IPS-18a (cell line): ENCODE measurements around the gene GNAQ.
A peak's percentile ranks its signal among the peaks of the same experiment; 100 is the strongest.

Experiments used
- H3K27ac ChIP-seq: one replicate; pipeline ENCODE4 v1.5.1; 2013; ENCODE audit warnings: low read length
- H3K27me3 ChIP-seq: one replicate; pipeline ENCODE4 v1.6.1; 2013; ENCODE audit warnings: mild to moderate bottlenecking, low read length; ENCODE audit not compliant: control insufficient read depth, insufficient read depth
- H3K36me3 ChIP-seq: one replicate; pipeline ENCODE4 v1.6.1; 2013; ENCODE audit warnings: low read depth, low read length; ENCODE audit not compliant: control insufficient read depth
- H3K4me1 ChIP-seq: one replicate; pipeline ENCODE4 v1.6.1; 2013; ENCODE audit warnings: low read depth, low read length; ENCODE audit not compliant: control insufficient read depth
- H3K4me3 ChIP-seq: one replicate; pipeline ENCODE4 v1.5.1; 2013; ENCODE audit warnings: low read length
- H3K9ac ChIP-seq: one replicate; pipeline ENCODE4 v1.6.1; 2013; ENCODE audit warnings: mild to moderate bottlenecking, low read length, moderate library complexity
- H3K9me3 ChIP-seq: one replicate; pipeline ENCODE4 v1.6.1; 2013; ENCODE audit warnings: low read depth, low read length; ENCODE audit not compliant: control insufficient read depth

GNAQ gene

GRCh38 chr9:78030553-78031443, 813 bp downstream of the GNAQ start:
- Histone ChIP-seq H3K27me3 (no peaks in the 10 kb centered on the region), H3K4me1 (peaks cover 40% of the 10 kb centered on the region), H3K9ac (peak overlapping the region; percentile 55), H3K27ac (peak overlapping the region; percentile 40), H3K4me3 (peak overlapping the region; percentile 80), H3K9me3 (no peaks in the 10 kb centered on the region), H3K36me3 (no peaks in the 10 kb centered on the region)

- H3K9me3 ChIP-seq = no peaks in the 10 kb centered on the region
- H3K4me3 ChIP-seq = peak overlapping the region; percentile 80
- H3K4me1 ChIP-seq = peaks cover 46% of the 10 kb centered on the region
- H3K27me3 ChIP-seq = no peaks in the 10 kb centered on the region
- H3K9ac ChIP-seq = peak overlapping the region; percentile 55
- H3K27ac ChIP-seq = no peak overlapping the region
- no peaks in the 10 kb centered on the region for H3K36me3 ChIP-seq
These were observed 1.4 kb downstream of the GNAQ start for GRCh38 chr9:78030296-78030552.

- Histone ChIP-seq H3K9ac (peak overlapping the region; percentile 55), H3K4me1 (peaks cover 51% of the 10 kb centered on the region), H3K27me3 (no peaks in the 10 kb centered on the region), H3K4me3 (peak overlapping the region; percentile 80), H3K27ac (no peak overlapping the region), H3K36me3 (no peaks in the 10 kb centered on the region), H3K9me3 (no peaks in the 10 kb centered on the region)
These were observed 1.9 kb downstream of the GNAQ start for GRCh38 chr9:78029551-78030295.

GRCh38 chr9:78028926-78029325, 2.7 kb downstream of the GNAQ start:
- no peaks in the 10 kb centered on the region for H3K27me3 ChIP-seq
- H3K4me1 ChIP-seq = peaks cover 59% of the 10 kb centered on the region
- peak overlapping the region; percentile 80 for H3K4me3 ChIP-seq
- no peak overlapping the region for H3K27ac ChIP-seq
- peak overlapping the region; percentile 7 for H3K9ac ChIP-seq
- H3K36me3 ChIP-seq = no peaks in the 10 kb centered on the region
- no peaks in the 10 kb centered on the region for H3K9me3 ChIP-seq

- Histone ChIP-seq H3K4me1 (peaks cover 71% of the 10 kb centered on the region), H3K4me3 (no peak overlapping the region), H3K27me3 (no peaks in the 10 kb centered on the region), H3K36me3 (no peaks in the 10 kb centered on the region), H3K9ac (no peak overlapping the region), H3K27ac (no peak overlapping the region), H3K9me3 (no peaks in the 10 kb centered on the region)
These were observed 4.7 kb downstream of the GNAQ start for GRCh38 chr9:78026947-78027346.

GRCh38 chr9:78026416-78026815, 5.2 kb downstream of the GNAQ start:
- no peaks in the 10 kb centered on the region for H3K9me3 ChIP-seq
- no peak overlapping the region for H3K27ac ChIP-seq
- H3K4me1 ChIP-seq = peaks cover 76% of the 10 kb centered on the region
- no peaks in the 10 kb centered on the region for H3K27me3 ChIP-seq
- H3K9ac ChIP-seq = no peak overlapping the region
- H3K36me3 ChIP-seq = no peaks in the 10 kb centered on the region
- no peak overlapping the region for H3K4me3 ChIP-seq

- peaks cover 83% of the 10 kb centered on the region for H3K4me1 ChIP-seq
- no peaks in the 10 kb centered on the region for H3K36me3 ChIP-seq
- no peak overlapping the region for H3K27ac ChIP-seq
- H3K9ac ChIP-seq = no peak overlapping the region
- H3K4me3 ChIP-seq = no peak overlapping the region
- no peaks in the 10 kb centered on the region for H3K27me3 ChIP-seq
- no peaks in the 10 kb centered on the region for H3K9me3 ChIP-seq
These were observed 6.4 kb downstream of the GNAQ start for GRCh38 chr9:78025186-78025585.

GRCh38 chr9:78023003-78023741, 8.4 kb downstream of the GNAQ start:
- Histone ChIP-seq H3K27ac (peak overlapping the region; percentile 2), H3K9ac (peak overlapping the region; percentile 1)

GRCh38 chr9:78021697-78022096, 9.9 kb downstream of the GNAQ start:
- H3K36me3 ChIP-seq = no peaks in the 10 kb centered on the region
- H3K4me1 ChIP-seq = peaks cover 75% of the 10 kb centered on the region
- H3K27me3 ChIP-seq = no peaks in the 10 kb centered on the region
- peak overlapping the region; percentile 21 for H3K4me3 ChIP-seq
- H3K9ac ChIP-seq = no peak overlapping the region
- H3K27ac ChIP-seq = no peak overlapping the region
- no peaks in the 10 kb centered on the region for H3K9me3 ChIP-seq

More at GRCh38 chr9:78023003-78023741, 8.4 kb downstream of the GNAQ start:
- peaks cover 74% of the 10 kb centered on the region for H3K4me1 ChIP-seq
- H3K9me3 ChIP-seq = no peaks in the 10 kb centered on the region
- H3K4me3 ChIP-seq = peak overlapping the region; percentile 17
- no peaks in the 10 kb centered on the region for H3K36me3 ChIP-seq
- no peaks in the 10 kb centered on the region for H3K27me3 ChIP-seq

GRCh38 chr9:78017190-78017693, 14.4 kb downstream of the GNAQ start:
- H3K4me1 ChIP-seq = peaks cover 35% of the 10 kb centered on the region
- H3K36me3 ChIP-seq = no peaks in the 10 kb centered on the region
- H3K9ac ChIP-seq = no peak overlapping the region
- no peak overlapping the region for H3K4me3 ChIP-seq
- H3K9me3 ChIP-seq = no peaks in the 10 kb centered on the region
- H3K27ac ChIP-seq = no peak overlapping the region
- H3K27me3 ChIP-seq = no peaks in the 10 kb centered on the region

GRCh38 chr9:78015241-78015640, 16.4 kb downstream of the GNAQ start:
- Histone ChIP-seq H3K4me3 (no peak overlapping the region), H3K4me1 (peaks cover 36% of the 10 kb centered on the region), H3K9ac (no peak overlapping the region), H3K27me3 (no peaks in the 10 kb centered on the region), H3K9me3 (no peaks in the 10 kb centered on the region), H3K27ac (no peak overlapping the region), H3K36me3 (no peaks in the 10 kb centered on the region)
